Astrocyte (in vitro differentiated cells and primary cell): ENCODE data around the gene DNAAF1. TPM values are rescaled to one million over a fixed set of nuclear protein-coding genes. Genes with fewer than 3 reads are reported as not detected.

Source experiments
- DNase-seq: peaks from one replicate; pipeline ENCODE4 v3.0.0-alpha.2; 2010; ENCODE audit warnings: low read depth
- FAIRE-seq: peaks from 2 replicates; lab custom pipeline; 2011; peaks lifted over from hg19 to GRCh38; lab: Jason Lieb, UNC
- H2AFZ ChIP-seq: 2 replicates; pipeline ENCODE4 v1.6.0; 2012; ENCODE audit warnings: low read depth, low read length, inconsistent platforms
- H3K27ac ChIP-seq: 2 replicates; pipeline ENCODE4 v1.5.1; 2011; ENCODE audit warnings: low read depth, low read length, inconsistent platforms
- H3K27me3 ChIP-seq: 2 replicates; pipeline ENCODE4 v1.6.0; 2011; ENCODE audit warnings: low read length, inconsistent platforms; ENCODE audit not compliant: insufficient read depth
- H3K36me3 ChIP-seq: 2 replicates; pipeline ENCODE4 v1.5.1; 2011; ENCODE audit warnings: low read length, inconsistent platforms; ENCODE audit not compliant: insufficient read depth
- H3K4me1 ChIP-seq: 2 replicates; pipeline ENCODE4 v1.5.1; 2011; ENCODE audit warnings: low read length, inconsistent platforms; ENCODE audit not compliant: insufficient read depth
- H3K4me2 ChIP-seq: 2 replicates; pipeline ENCODE4 v1.6.0; 2012; ENCODE audit warnings: low read length, inconsistent platforms
- H3K4me3 ChIP-seq: 2 replicates; pipeline ENCODE4 v1.5.1; 2011; ENCODE audit warnings: low read depth, mild to moderate bottlenecking, low read length, inconsistent platforms; ENCODE audit not compliant: insufficient read depth
- H3K79me2 ChIP-seq: 2 replicates; pipeline ENCODE4 v1.6.0; 2012; ENCODE audit warnings: mild to moderate bottlenecking, low read length, inconsistent platforms; ENCODE audit not compliant: insufficient read depth
- H3K9ac ChIP-seq: 2 replicates; pipeline ENCODE4 v1.6.0; 2012; ENCODE audit warnings: mild to moderate bottlenecking, low read length, inconsistent platforms
- H3K9me3 ChIP-seq: 2 replicates; pipeline ENCODE4 v1.5.1; 2012; ENCODE audit warnings: low read depth, mild to moderate bottlenecking, low read length, inconsistent platforms; ENCODE audit not compliant: insufficient read depth
- H4K20me1 ChIP-seq: 2 replicates; pipeline ENCODE4 v1.6.0; 2012; ENCODE audit warnings: low read length, inconsistent platforms; ENCODE audit not compliant: insufficient read depth
- H3K27ac Mint-ChIP-seq: one replicate; pipeline ENCODE4 v1.8.0; 2021; ENCODE audit warnings: mild to moderate bottlenecking, mixed read lengths; ENCODE audit not compliant: unreplicated experiment
- H3K27me3 Mint-ChIP-seq: one replicate; pipeline ENCODE4 v1.8.0; 2021; ENCODE audit warnings: low read depth, mixed read lengths; ENCODE audit not compliant: unreplicated experiment
- H3K36me3 Mint-ChIP-seq: one replicate; pipeline ENCODE4 v1.8.0; 2021; ENCODE audit warnings: low read depth, mixed read lengths; ENCODE audit not compliant: unreplicated experiment
- H3K4me1 Mint-ChIP-seq: one replicate; pipeline ENCODE4 v1.8.0; 2021; ENCODE audit warnings: low read depth, mixed read lengths; ENCODE audit not compliant: unreplicated experiment
- H3K4me3 Mint-ChIP-seq: one replicate; pipeline ENCODE4 v1.8.0; 2021; ENCODE audit warnings: mild to moderate bottlenecking, moderate library complexity, mixed read lengths; ENCODE audit not compliant: unreplicated experiment
- H3K9me3 Mint-ChIP-seq: one replicate; pipeline ENCODE4 v1.8.0; 2021; ENCODE audit warnings: mild to moderate bottlenecking, mixed read lengths; ENCODE audit not compliant: unreplicated experiment
- EZH2 ChIP-seq: IDR thresholded peaks from 2 replicates; pipeline ENCODE4 v1.6.1; 2012; ENCODE audit warnings: mild to moderate bottlenecking, low read length, inconsistent platforms; ENCODE audit not compliant: insufficient read depth
- total RNA-seq: library from RNA; stranded (reverse); gene quantifications from 2 replicates; pipeline ENCODE4 v1.2.1, GENCODE V29; 2021
- TF ChIP-seq, protein P1 (sequence below): IDR thresholded peaks from 2 replicates; pipeline ENCODE4 v1.5.1; 2011; ENCODE audit warnings: low read depth, mild to moderate bottlenecking, inconsistent platforms, low read length, moderate library complexity; ENCODE audit not compliant: insufficient read depth

The DNAAF1 gene
- total RNA-seq, 1 donor from 2014 or later: 0.30 TPM

DNA sequence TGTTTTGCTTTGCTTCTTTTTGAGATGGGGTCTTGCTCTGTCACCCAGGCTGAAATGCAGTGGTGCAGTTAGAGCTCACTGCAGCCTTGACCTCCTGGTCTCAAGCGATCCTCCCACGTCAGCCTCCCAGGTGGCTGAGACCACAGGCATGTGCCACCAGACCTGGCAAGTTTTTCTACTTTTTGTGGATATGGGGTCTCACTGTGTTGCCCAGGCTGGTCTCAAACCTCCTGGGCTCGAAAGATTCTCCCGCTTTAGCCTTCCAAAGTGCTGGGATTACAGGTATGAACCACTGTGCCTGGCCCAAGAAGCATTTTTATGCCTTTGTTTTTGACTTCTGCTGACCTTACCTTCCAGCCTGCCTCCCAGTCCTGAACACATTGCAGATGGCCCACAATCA, 10.1 kb downstream of the DNAAF1 start:
- H3K4me3 Mint-ChIP-seq: no peak overlapping the region
- no peak overlapping the region for H3K27ac Mint-ChIP-seq
- Histone ChIP-seq H3K36me3 (no peaks in the 10 kb centered on the region), H3K27ac (no peak overlapping the region), H3K4me2 (no peak overlapping the region), H3K9ac (no peak overlapping the region), H2AFZ (no peak overlapping the region), H3K4me1 (no peaks in the 10 kb centered on the region), H4K20me1 (no peaks in the 10 kb centered on the region), H3K9me3 (no peaks in the 10 kb centered on the region), H3K79me2 (no peaks in the 10 kb centered on the region), H3K27me3 (peaks cover 14% of the 10 kb centered on the region), H3K4me3 (no peak overlapping the region)
- no peak for DNase-seq
- no peak for FAIRE-seq
- TF ChIP-seq EZH2: no peak
- TF ChIP-seq, protein P1, sequence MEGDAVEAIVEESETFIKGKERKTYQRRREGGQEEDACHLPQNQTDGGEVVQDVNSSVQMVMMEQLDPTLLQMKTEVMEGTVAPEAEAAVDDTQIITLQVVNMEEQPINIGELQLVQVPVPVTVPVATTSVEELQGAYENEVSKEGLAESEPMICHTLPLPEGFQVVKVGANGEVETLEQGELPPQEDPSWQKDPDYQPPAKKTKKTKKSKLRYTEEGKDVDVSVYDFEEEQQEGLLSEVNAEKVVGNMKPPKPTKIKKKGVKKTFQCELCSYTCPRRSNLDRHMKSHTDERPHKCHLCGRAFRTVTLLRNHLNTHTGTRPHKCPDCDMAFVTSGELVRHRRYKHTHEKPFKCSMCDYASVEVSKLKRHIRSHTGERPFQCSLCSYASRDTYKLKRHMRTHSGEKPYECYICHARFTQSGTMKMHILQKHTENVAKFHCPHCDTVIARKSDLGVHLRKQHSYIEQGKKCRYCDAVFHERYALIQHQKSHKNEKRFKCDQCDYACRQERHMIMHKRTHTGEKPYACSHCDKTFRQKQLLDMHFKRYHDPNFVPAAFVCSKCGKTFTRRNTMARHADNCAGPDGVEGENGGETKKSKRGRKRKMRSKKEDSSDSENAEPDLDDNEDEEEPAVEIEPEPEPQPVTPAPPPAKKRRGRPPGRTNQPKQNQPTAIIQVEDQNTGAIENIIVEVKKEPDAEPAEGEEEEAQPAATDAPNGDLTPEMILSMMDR: no peak
- no peaks in the 10 kb centered on the region for H3K4me1 Mint-ChIP-seq
- H3K36me3 Mint-ChIP-seq: peaks cover 3% of the 10 kb centered on the region
- no peaks in the 10 kb centered on the region for H3K9me3 Mint-ChIP-seq
- peaks cover 11% of the 10 kb centered on the region for H3K27me3 Mint-ChIP-seq

DNA sequence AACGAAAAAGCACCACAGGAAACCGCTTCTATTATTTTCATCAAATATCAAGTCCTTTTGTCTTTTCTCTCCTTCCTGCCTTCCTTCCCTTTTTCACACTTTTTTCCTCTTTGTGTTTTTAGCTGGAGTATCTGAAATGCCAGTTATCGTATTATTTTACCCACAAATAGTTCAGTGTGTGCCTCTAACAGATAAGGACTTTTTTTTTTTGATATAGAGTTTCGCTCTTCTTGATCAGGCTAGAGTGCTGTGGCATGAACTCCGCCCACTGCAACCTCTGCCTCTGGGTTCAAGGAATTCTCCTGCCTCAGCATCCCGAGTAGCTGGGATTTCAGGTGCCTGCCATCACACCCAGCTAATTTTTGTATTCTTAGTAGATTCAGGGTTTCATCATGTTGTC, 10.7 kb downstream of the DNAAF1 start:
- H3K4me1 ChIP-seq: no peaks in the 10 kb centered on the region
- H3K9ac ChIP-seq: no peak overlapping the region
- H3K27ac ChIP-seq: no peak overlapping the region
- no peak overlapping the region for H3K27ac Mint-ChIP-seq
- H3K36me3 Mint-ChIP-seq: peaks cover 3% of the 10 kb centered on the region
- H3K9me3 Mint-ChIP-seq: no peaks in the 10 kb centered on the region
- H4K20me1 ChIP-seq: no peaks in the 10 kb centered on the region
- no peak for FAIRE-seq
- H3K4me2 ChIP-seq: no peak overlapping the region
- peaks cover 11% of the 10 kb centered on the region for H3K27me3 Mint-ChIP-seq
- H3K9me3 ChIP-seq: no peaks in the 10 kb centered on the region
- no peaks in the 10 kb centered on the region for H3K79me2 ChIP-seq
- TF ChIP-seq, protein P1: no peak
- no peak for TF ChIP-seq EZH2
- no peak overlapping the region for H2AFZ ChIP-seq
- H3K36me3 ChIP-seq: no peaks in the 10 kb centered on the region
- no peak overlapping the region for H3K4me3 Mint-ChIP-seq
- H3K27me3 ChIP-seq: peaks cover 14% of the 10 kb centered on the region
- no peaks in the 10 kb centered on the region for H3K4me1 Mint-ChIP-seq
- H3K4me3 ChIP-seq: no peak overlapping the region
- DNase-seq: no peak

DNA sequence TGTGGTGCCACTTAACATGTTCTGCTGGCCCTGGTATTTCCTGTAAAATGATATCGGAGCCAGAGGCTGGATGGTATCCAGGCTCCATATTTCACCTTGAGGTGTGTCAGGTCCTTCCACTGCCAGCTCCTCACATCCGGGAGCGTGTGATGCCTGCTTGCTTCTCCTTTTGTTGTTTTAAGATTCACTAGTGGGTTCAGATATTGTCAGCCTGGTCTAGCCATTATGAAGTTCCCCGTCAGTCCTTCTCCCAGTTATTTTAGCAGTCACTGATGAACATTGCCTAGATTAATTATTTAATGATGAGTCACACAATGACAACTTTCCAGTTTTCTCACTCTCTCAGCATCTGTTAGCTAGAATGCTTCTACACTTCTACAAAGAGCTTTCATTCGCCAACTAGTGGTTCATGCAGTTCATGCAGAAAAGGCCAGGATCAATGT, 11.3 kb downstream of the DNAAF1 start:
- TF ChIP-seq, protein P1: no peak
- TF ChIP-seq EZH2: no peak
- Mint-ChIP-seq H3K36me3 (peaks cover 3% of the 10 kb centered on the region), H3K9me3 (no peaks in the 10 kb centered on the region), H3K27me3 (peaks cover 8% of the 10 kb centered on the region), H3K27ac (no peak overlapping the region), H3K4me1 (no peaks in the 10 kb centered on the region), H3K4me3 (no peak overlapping the region)
- Histone ChIP-seq H4K20me1 (no peaks in the 10 kb centered on the region), H3K27me3 (peaks cover 15% of the 10 kb centered on the region), H3K27ac (no peak overlapping the region), H3K36me3 (no peaks in the 10 kb centered on the region), H3K4me2 (no peak overlapping the region), H2AFZ (no peak overlapping the region), H3K4me1 (no peaks in the 10 kb centered on the region), H3K9me3 (no peaks in the 10 kb centered on the region), H3K9ac (no peak overlapping the region), H3K4me3 (no peak overlapping the region), H3K79me2 (no peaks in the 10 kb centered on the region)
- FAIRE-seq: no peak
- DNase-seq: peak; percentile 40
